ENCODE data around the gene WDFY4.

DNA sequence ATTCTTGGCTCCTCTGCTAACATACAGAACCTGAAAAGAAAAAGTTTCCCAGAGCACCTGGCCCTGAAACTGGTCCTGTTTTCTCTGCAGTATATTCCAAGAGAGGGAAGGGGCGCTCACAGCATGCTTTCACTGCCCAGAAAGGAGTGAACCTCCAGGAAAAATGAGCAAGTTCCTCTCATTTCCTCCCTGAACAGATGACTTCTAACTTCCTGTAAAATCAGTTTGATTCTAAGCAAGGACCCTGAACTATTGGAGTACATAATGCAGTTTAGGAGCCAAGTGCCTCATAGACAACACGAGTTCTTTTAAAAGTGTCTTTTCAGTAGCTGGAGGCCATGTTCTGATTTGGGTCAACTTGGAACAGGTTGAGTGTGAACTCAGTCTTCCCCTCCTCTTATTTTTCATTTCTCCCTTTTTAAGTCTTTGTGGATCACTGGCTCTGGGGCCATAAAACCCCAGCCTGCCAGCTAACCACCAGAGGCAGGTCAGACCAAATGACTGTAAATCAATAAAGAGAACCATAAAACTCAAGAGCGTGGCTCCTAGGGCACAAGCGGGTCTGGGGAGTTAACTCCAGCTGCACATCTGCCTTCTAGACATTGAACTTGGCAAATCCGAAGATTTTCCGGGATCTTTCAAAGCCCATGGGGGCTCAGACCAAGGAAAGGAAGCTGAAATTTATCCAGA lies 260.9 kb downstream of the WDFY4 start:
- TF ChIP-seq CTCF (IDR thresholded peaks at IDR 0.05 in 2 of 3, conservative IDR thresholded peaks at IDR 0.05 in 1 of 3; ENCODE audit: borderline replicate concordance in 1 of 3, insufficient read depth in 1 of 3, low read depth in 2 of 3, low read length in 2 of 3) = no peak
- no peak for TF ChIP-seq SP1 (IDR thresholded peaks at IDR 0.05; ENCODE audit: low read depth)
